Right hindlimb (tissue), 1 donor: ENCODE data around the gene CEACAM21.

Experiments used
- DNase-seq: peaks from one replicate; pipeline ENCODE4 v3.0.0-alpha.2; 2018

Gene CEACAM21

GRCh38 chr19:41575998-41576397, at the start of gene CEACAM21:
CEACAM21 (plus strand) TSS chr19:41576166; CDS start chr19:41576275, 109 bp downstream.
- DNase-seq, result no peak

GRCh38 chr19:41527089-41527488, 48.9 kb upstream of the CEACAM21 start:
- DNase-seq, result no peak

GRCh38 chr19:41528106-41528505, 47.9 kb upstream of the CEACAM21 start:
- no peak for DNase-seq

- no peak for DNase-seq
Observed at GRCh38 chr19:41529484-41530183, 46.3 kb upstream of the CEACAM21 start.

GRCh38 chr19:41530184-41530534, 45.8 kb upstream of the CEACAM21 start:
- DNase-seq, result no peak

GRCh38 chr19:41530761-41531301, 45.1 kb upstream of the CEACAM21 start:
- no peak for DNase-seq

GRCh38 chr19:41531438-41532311, 44.3 kb upstream of the CEACAM21 start:
- peak; percentile 54 for DNase-seq

- DNase-seq, result no peak
Observed at GRCh38 chr19:41532526-41532925, 43.4 kb upstream of the CEACAM21 start.

- no peak for DNase-seq
Observed at GRCh38 chr19:41533671-41534215, 42.2 kb upstream of the CEACAM21 start.

GRCh38 chr19:41535029-41535622, 40.8 kb upstream of the CEACAM21 start:
- no peak for DNase-seq

GRCh38 chr19:41537789-41538188, 38.2 kb upstream of the CEACAM21 start:
- DNase-seq, result no peak

- no peak for DNase-seq
Observed at GRCh38 chr19:41540041-41540695, 35.8 kb upstream of the CEACAM21 start.

- no peak for DNase-seq
Observed at GRCh38 chr19:41541990-41542584, 33.9 kb upstream of the CEACAM21 start.

GRCh38 chr19:41542622-41543021, 33.3 kb upstream of the CEACAM21 start:
- no peak for DNase-seq

GRCh38 chr19:41543582-41543981, 32.4 kb upstream of the CEACAM21 start:
- DNase-seq, result no peak

- DNase-seq, result no peak
Observed at GRCh38 chr19:41545547-41545946, 30.4 kb upstream of the CEACAM21 start.

GRCh38 chr19:41546386-41546789, 29.6 kb upstream of the CEACAM21 start:
- DNase-seq, result no peak

GRCh38 chr19:41546961-41547360, 29.0 kb upstream of the CEACAM21 start:
- no peak for DNase-seq

- DNase-seq, result no peak
Observed at GRCh38 chr19:41547569-41547968, 28.4 kb upstream of the CEACAM21 start.

GRCh38 chr19:41548047-41548446, 27.9 kb upstream of the CEACAM21 start:
- no peak for DNase-seq

GRCh38 chr19:41548954-41549688, 26.8 kb upstream of the CEACAM21 start:
- DNase-seq, result no peak
